Measurements from ENCODE around the gene ASB3. TPM values are rescaled to one million over a fixed set of nuclear protein-coding genes. Genes with fewer than 3 reads are reported as not detected.

Gene ASB3
- total and polyA plus RNA-seq, 4 donors: 7.0 to 54.9 (median 18.1) TPM

DNA sequence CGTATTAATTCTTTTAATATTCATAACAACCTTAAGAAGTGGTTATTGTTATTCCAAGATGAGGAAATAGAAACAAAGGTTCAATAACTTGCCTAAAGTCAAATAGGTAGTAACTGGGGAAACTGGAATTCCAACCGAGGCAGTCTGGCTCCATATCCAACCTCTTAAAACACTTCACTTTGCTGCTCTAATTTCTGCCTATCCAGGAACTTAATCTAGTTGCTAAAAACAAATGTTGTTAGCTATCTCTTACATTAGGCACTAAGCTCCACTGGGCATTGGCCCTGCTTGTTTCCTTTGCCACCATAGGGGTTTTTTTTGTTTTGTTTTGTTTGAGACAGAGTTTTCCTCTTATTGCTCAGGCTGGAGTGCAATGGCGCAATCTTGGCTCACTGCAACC, 24.8 kb upstream of the ASB3 start:
- Histone ChIP-seq H3K4me3 (no peak overlapping the region), H3K4me1 (ENCODE audit: control insufficient read depth in 5 of 5, insufficient read depth in 5 of 5, low read length in 5 of 5) (peaks cover 0 to 8% (median 0%) of the 10 kb centered on the region in 5 donors), H3K9me3 (ENCODE audit: control insufficient read depth in 4 of 4, insufficient read depth in 3 of 4, low read length in 3 of 4) (no peaks in the 10 kb centered on the region), H3K9ac (ENCODE audit: insufficient read depth in 1 of 2, low read length in 2 of 2) (no peak overlapping the region), H3K27me3 (ENCODE audit: control insufficient read depth in 3 of 3, insufficient read depth in 3 of 3, low read length in 2 of 3) (no peaks in the 10 kb centered on the region), H3K36me3 (ENCODE audit: control insufficient read depth in 4 of 4, insufficient read depth in 4 of 4, low read length in 4 of 4) (peaks cover 17 to 50% (median 26%) of the 10 kb centered on the region in 4 donors), H3K27ac (ENCODE audit: low read depth in 1 of 2, low read length in 1 of 2) (peak overlapping the region in 1 of 2 donors; percentile 18)
- DNase-seq (no peak), ATAC-seq (ENCODE audit: insufficient read depth, low FRiP score) (no peak)
- TF ChIP-seq, protein P1, sequence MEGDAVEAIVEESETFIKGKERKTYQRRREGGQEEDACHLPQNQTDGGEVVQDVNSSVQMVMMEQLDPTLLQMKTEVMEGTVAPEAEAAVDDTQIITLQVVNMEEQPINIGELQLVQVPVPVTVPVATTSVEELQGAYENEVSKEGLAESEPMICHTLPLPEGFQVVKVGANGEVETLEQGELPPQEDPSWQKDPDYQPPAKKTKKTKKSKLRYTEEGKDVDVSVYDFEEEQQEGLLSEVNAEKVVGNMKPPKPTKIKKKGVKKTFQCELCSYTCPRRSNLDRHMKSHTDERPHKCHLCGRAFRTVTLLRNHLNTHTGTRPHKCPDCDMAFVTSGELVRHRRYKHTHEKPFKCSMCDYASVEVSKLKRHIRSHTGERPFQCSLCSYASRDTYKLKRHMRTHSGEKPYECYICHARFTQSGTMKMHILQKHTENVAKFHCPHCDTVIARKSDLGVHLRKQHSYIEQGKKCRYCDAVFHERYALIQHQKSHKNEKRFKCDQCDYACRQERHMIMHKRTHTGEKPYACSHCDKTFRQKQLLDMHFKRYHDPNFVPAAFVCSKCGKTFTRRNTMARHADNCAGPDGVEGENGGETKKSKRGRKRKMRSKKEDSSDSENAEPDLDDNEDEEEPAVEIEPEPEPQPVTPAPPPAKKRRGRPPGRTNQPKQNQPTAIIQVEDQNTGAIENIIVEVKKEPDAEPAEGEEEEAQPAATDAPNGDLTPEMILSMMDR (IDR thresholded peaks at IDR 0.05; ENCODE audit: control extremely low read depth, extremely low read depth): no peak
- WGBS, 2 donors: 88 to 93% methylated on average over 3 of the region's 3 CpGs

DNA sequence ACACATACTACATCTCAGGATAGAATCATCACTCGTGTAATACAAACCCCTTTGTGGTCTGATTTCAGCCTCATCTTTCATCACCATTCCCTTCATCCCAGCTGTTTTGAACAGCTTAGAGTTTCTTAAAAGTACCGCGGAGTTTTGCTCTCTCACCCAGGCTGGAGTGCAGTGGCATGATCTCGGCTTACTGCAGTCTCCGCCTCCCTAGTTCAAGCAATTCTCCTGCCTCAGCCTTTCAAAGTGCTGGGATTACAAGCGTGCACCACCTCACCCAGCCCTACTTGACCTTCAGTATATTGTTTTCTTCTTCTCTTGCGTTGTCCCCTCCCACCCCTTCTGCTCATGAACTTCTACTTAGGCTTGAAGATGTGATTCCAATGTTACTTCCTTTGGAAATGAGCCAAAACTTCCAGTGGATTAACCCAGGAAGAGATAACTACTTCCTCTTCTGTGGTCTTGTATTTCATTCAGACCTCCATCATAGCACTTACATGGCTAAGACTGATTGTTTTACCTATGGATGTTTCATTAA, 15.9 kb upstream of the ASB3 start:
- Histone ChIP-seq H3K27ac (ENCODE audit: low read depth in 1 of 2, low read length in 1 of 2) (no peak overlapping the region), H3K9ac (ENCODE audit: insufficient read depth in 1 of 2, low read length in 2 of 2) (no peak overlapping the region), H3K9me3 (ENCODE audit: control insufficient read depth in 4 of 4, insufficient read depth in 3 of 4, low read length in 3 of 4) (no peaks in the 10 kb centered on the region), H3K36me3 (ENCODE audit: control insufficient read depth in 4 of 4, insufficient read depth in 4 of 4, low read length in 4 of 4) (peaks cover 10 to 34% (median 23%) of the 10 kb centered on the region in 4 donors), H3K4me1 (ENCODE audit: control insufficient read depth in 5 of 5, insufficient read depth in 5 of 5, low read length in 5 of 5) (peaks cover 0 to 2% (median 0%) of the 10 kb centered on the region in 5 donors), H3K27me3 (ENCODE audit: control insufficient read depth in 3 of 3, insufficient read depth in 3 of 3, low read length in 2 of 3) (no peaks in the 10 kb centered on the region), H3K4me3 (no peak overlapping the region)
- DNase-seq: peak in 2 of 3 donors; percentile 36 to 37
- no peak for ATAC-seq (ENCODE audit: insufficient read depth, low FRiP score)
- TF ChIP-seq, protein P1 (IDR thresholded peaks at IDR 0.05; ENCODE audit: control extremely low read depth, extremely low read depth): no peak
- 63 to 64% methylated on average over 7 of the region's 7 CpGs for WGBS, 2 donors

DNA sequence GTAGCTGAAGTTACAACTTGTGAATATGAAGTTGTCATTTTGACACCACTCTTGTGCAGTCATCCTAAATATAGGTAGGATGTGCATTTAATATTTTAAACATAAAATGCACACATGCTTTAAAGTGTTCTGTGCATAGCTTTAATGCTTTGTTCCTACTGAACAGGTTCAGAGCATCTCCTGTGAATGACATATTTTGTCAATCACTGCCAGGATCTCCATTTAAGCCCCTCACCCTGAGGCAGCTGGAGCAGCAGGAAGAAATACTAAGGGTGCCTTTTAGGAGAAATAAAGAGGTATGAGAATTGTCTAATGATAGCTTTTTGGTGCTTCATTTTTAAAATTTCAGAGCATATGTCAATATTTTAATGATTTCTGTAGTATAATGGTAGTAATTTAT, 14.8 kb upstream of the ASB3 start:
- Histone ChIP-seq H3K27ac (ENCODE audit: low read depth in 1 of 2, low read length in 1 of 2) (no peak overlapping the region), H3K4me3 (no peak overlapping the region), H3K27me3 (ENCODE audit: control insufficient read depth in 3 of 3, insufficient read depth in 3 of 3, low read length in 2 of 3) (no peaks in the 10 kb centered on the region), H3K9ac (ENCODE audit: insufficient read depth in 1 of 2, low read length in 2 of 2) (no peak overlapping the region), H3K36me3 (ENCODE audit: control insufficient read depth in 4 of 4, insufficient read depth in 4 of 4, low read length in 4 of 4) (peaks cover 10 to 32% (median 19%) of the 10 kb centered on the region in 4 donors), H3K4me1 (ENCODE audit: control insufficient read depth in 5 of 5, insufficient read depth in 5 of 5, low read length in 5 of 5) (peaks cover 0 to 2% (median 0%) of the 10 kb centered on the region in 5 donors), H3K9me3 (ENCODE audit: control insufficient read depth in 4 of 4, insufficient read depth in 3 of 4, low read length in 3 of 4) (no peaks in the 10 kb centered on the region)
- TF ChIP-seq, protein P1 (IDR thresholded peaks at IDR 0.05; ENCODE audit: control extremely low read depth, extremely low read depth): no peak
- no peak for ATAC-seq (ENCODE audit: insufficient read depth, low FRiP score)
- DNase-seq: no peak

DNA sequence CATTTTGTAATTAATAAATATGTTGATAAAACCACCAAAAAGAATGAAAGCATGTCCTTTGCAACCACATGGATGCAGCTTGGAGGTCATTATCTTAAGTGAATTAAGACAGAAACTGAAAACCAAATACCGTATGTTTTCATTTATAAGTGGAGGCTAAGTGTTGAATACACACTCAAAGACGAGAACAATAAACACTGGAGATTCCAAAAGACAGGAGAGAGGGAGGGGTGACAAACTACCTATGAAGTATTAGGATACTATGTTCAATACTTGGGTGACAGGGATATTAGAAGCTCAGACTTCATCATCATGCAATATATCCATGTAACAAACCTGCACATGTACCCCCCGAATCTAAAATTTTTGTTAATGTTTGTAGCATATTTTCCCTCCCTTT, 7.1 kb upstream of the ASB3 start:
- no peak overlapping the region for H3K4me3 ChIP-seq
- no peak overlapping the region for H3K9ac ChIP-seq (ENCODE audit: insufficient read depth in 1 of 2, low read length in 2 of 2)
- H3K9me3 ChIP-seq (ENCODE audit: control insufficient read depth in 4 of 4, insufficient read depth in 3 of 4, low read length in 3 of 4): no peaks in the 10 kb centered on the region
- WGBS, 2 donors: 65 to 84% methylated on average over 3 of the region's 3 CpGs
- peak; percentile 69 for ATAC-seq (ENCODE audit: insufficient read depth, low FRiP score)
- no peak for DNase-seq
- H3K36me3 ChIP-seq (ENCODE audit: control insufficient read depth in 4 of 4, insufficient read depth in 4 of 4, low read length in 4 of 4): peaks cover 7 to 16% (median 11%) of the 10 kb centered on the region in 4 donors
- peaks cover 0 to 20% (median 6%) of the 10 kb centered on the region in 5 donors for H3K4me1 ChIP-seq (ENCODE audit: control insufficient read depth in 5 of 5, insufficient read depth in 5 of 5, low read length in 5 of 5)
- no peak overlapping the region for H3K27ac ChIP-seq (ENCODE audit: low read depth in 1 of 2, low read length in 1 of 2)
- H3K27me3 ChIP-seq (ENCODE audit: control insufficient read depth in 3 of 3, insufficient read depth in 3 of 3, low read length in 2 of 3): no peaks in the 10 kb centered on the region
- TF ChIP-seq, protein P1 (IDR thresholded peaks at IDR 0.05; ENCODE audit: control extremely low read depth, extremely low read depth): no peak
